Left ventricle myocardium inferior (tissue), 1 donor: ENCODE data around the gene FOXN4. TPM values are rescaled to one million over a fixed set of nuclear protein-coding genes. Genes with fewer than 3 reads are reported as not detected.

Experiments used
- DNase-seq: peaks from one replicate; pipeline ENCODE4 v3.0.0-alpha.2; 2020
- H3K27ac ChIP-seq: fragments of 200-600 bp; replicated peaks from 2 replicates; pipeline ENCODE4 v1.8.0; 2021
- H3K27me3 ChIP-seq: fragments of 200-600 bp; 2 replicates; pipeline ENCODE4 v1.8.0; 2021; ENCODE audit warnings: low read depth
- H3K36me3 ChIP-seq: fragments of 200-600 bp; 2 replicates; pipeline ENCODE4 v1.8.0; 2021
- H3K4me1 ChIP-seq: fragments of 200-600 bp; 2 replicates; pipeline ENCODE4 v1.8.0; 2021
- H3K4me3 ChIP-seq: fragments of 200-600 bp; 2 replicates; pipeline ENCODE4 v1.8.0; 2021; ENCODE audit warnings: mild to moderate bottlenecking, moderate library complexity
- H3K9me3 ChIP-seq: fragments of 200-600 bp; replicated peaks from 2 replicates; pipeline ENCODE4 v1.8.0; 2021
- CTCF ChIP-seq: fragments of 200-600 bp; IDR thresholded peaks from 2 replicates; pipeline ENCODE4 v1.8.0; 2021; ENCODE audit warnings: antibody characterized with exemption, mild to moderate bottlenecking, borderline replicate concordance
- intact Hi-C: fragments of 100-400 bp; cut with micrococcal nuclease; formaldehyde crosslinking; loops from one replicate; pipeline ENCODE4 v1.11.0; 2022
- total RNA-seq: library from RNA; stranded (reverse); fragmentation: NEBNext Ultra II Directional; extraction: Animal tissue kit (Norgen Biotek cat#: 25700); gene quantifications from one replicate; pipeline ENCODE4 v1.2.1, GENCODE V29; 2021
- donor health status: DM: no; HTN: yes; CAD: no; lungs with severe emphysema.

Gene FOXN4
- total RNA-seq, 1 donor from 2014 or later, result not detected

- no peak for DNase-seq
- intact Hi-C loops, result no loop called here
- H3K4me1 ChIP-seq, result peaks cover 11% of the 10 kb centered on the region
- no peak overlapping the region for H3K27ac ChIP-seq
- peaks cover 3% of the 10 kb centered on the region for H3K36me3 ChIP-seq
- H3K4me3 ChIP-seq, result no peak overlapping the region
- no peaks in the 10 kb centered on the region for H3K9me3 ChIP-seq
- no peak for TF ChIP-seq CTCF
- no peaks in the 10 kb centered on the region for H3K27me3 ChIP-seq
Observed at GRCh38 chr12:109276160-109276559, 32.9 kb downstream of the FOXN4 start.

GRCh38 chr12:109275173-109275572 lies 33.9 kb downstream of the FOXN4 start:
- no peak for TF ChIP-seq CTCF
- Histone ChIP-seq H3K27ac (no peak overlapping the region), H3K4me3 (no peak overlapping the region), H3K4me1 (peaks cover 11% of the 10 kb centered on the region), H3K27me3 (no peaks in the 10 kb centered on the region), H3K36me3 (peaks cover 8% of the 10 kb centered on the region), H3K9me3 (peaks cover 6% of the 10 kb centered on the region)
- intact Hi-C loops, result no loop called here
- no peak for DNase-seq

GRCh38 chr12:109274381-109274780 lies 34.7 kb downstream of the FOXN4 start:
- no peak overlapping the region for H3K4me3 ChIP-seq
- no peak overlapping the region for H3K27ac ChIP-seq
- H3K9me3 ChIP-seq, result peaks cover 6% of the 10 kb centered on the region
- intact Hi-C loops, result no loop called here
- peaks cover 11% of the 10 kb centered on the region for H3K4me1 ChIP-seq
- DNase-seq, result no peak
- H3K36me3 ChIP-seq, result peaks cover 8% of the 10 kb centered on the region
- no peaks in the 10 kb centered on the region for H3K27me3 ChIP-seq
- no peak for TF ChIP-seq CTCF

- H3K27me3 ChIP-seq, result no peaks in the 10 kb centered on the region
- H3K4me3 ChIP-seq, result no peak overlapping the region
- peaks cover 6% of the 10 kb centered on the region for H3K9me3 ChIP-seq
- no peak for DNase-seq
- no peak for TF ChIP-seq CTCF
- peaks cover 7% of the 10 kb centered on the region for H3K4me1 ChIP-seq
- peaks cover 13% of the 10 kb centered on the region for H3K36me3 ChIP-seq
- intact Hi-C loops, result no loop called here
- no peak overlapping the region for H3K27ac ChIP-seq
Observed at GRCh38 chr12:109273354-109273753, 35.7 kb downstream of the FOXN4 start.

GRCh38 chr12:109271418-109271817 lies 37.7 kb downstream of the FOXN4 start:
- Histone ChIP-seq H3K9me3 (peaks cover 6% of the 10 kb centered on the region), H3K36me3 (peaks cover 32% of the 10 kb centered on the region), H3K4me3 (no peak overlapping the region), H3K4me1 (no peaks in the 10 kb centered on the region), H3K27me3 (no peaks in the 10 kb centered on the region), H3K27ac (no peak overlapping the region)
- DNase-seq, result no peak
- intact Hi-C loops, result no loop called here
- TF ChIP-seq CTCF, result no peak

- peaks cover 41% of the 10 kb centered on the region for H3K36me3 ChIP-seq
- H3K27ac ChIP-seq, result no peak overlapping the region
- DNase-seq, result no peak
- no peaks in the 10 kb centered on the region for H3K27me3 ChIP-seq
- intact Hi-C loops, result no loop called here
- H3K4me1 ChIP-seq, result no peaks in the 10 kb centered on the region
- H3K9me3 ChIP-seq, result peaks cover 6% of the 10 kb centered on the region
- no peak for TF ChIP-seq CTCF
- no peak overlapping the region for H3K4me3 ChIP-seq
Observed at GRCh38 chr12:109270494-109270893, 38.6 kb downstream of the FOXN4 start.
